ENCODE results near the gene RASGRP3. TPM values are rescaled to one million over a fixed set of nuclear protein-coding genes. Genes with fewer than 3 reads are reported as not detected.
"Not testable (repeated sequence)": the region's sequence is repeated elsewhere in the genome, so short reads cannot be mapped to it uniquely, and the experiment has no call there.

The RASGRP3 gene
- total and polyA plus RNA-seq, 9 of the 15 experiments (the other 6 are each of a cell fraction or from before 2014, with no cell fraction given) = 0.18 to 1.7 (median 1.2) TPM

DNA sequence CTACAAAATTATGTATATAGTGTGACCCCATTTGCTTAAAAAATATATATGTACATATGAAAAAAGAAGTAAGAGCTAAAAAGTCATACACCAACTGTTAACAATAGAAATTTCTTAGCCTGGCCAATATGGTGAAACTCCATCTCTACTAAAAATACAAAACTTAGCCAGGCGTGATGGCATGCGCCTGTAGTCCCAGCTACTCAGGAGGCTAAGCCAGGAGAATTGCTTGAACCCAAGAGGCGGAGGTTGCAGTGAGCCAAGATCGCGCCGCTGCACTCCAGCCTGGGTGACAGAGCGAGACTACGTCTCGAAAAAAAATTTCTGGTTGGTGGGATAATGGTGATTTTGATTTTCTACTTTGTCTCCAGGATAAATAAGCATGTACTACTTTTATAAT is 34.4 kb upstream of the RASGRP3 start:
- H3K36me3 ChIP-seq (ENCODE audit: control insufficient read depth, insufficient read depth, low read length); DNase-seq (ENCODE audit: extremely low read depth in 1 of 4, low spot score in 3 of 4); H3K4me1 ChIP-seq (replicated peaks in 1 of 2; ENCODE audit: control insufficient read depth in 2 of 2, insufficient read depth in 2 of 2, low read length in 2 of 2); H3K4me2 ChIP-seq (ENCODE audit: insufficient read depth, low read length); FAIRE-seq; BruUV-seq (replicated peaks); in situ Hi-C loops (cut with MboI); ATAC-seq; H3K4me3 ChIP-seq; H3K9me3 ChIP-seq (replicated peaks; ENCODE audit: control insufficient read depth, insufficient read depth, low read depth, low read length); H3K27ac ChIP-seq (ENCODE audit: extremely low read depth, low read depth, low read length); H3K9ac ChIP-seq (ENCODE audit: insufficient read depth in 1 of 2, low read depth in 2 of 2, low read length in 2 of 2); H3K27me3 ChIP-seq (ENCODE audit: control insufficient read depth in 2 of 2, insufficient read depth in 2 of 2, low read length in 2 of 2); H4K20me1 ChIP-seq (replicated peaks; ENCODE audit: control insufficient read depth, insufficient read depth, low read length); H3K9me1 ChIP-seq (ENCODE audit: control insufficient read depth, insufficient read depth, low read length); H3K79me2 ChIP-seq (ENCODE audit: control insufficient read depth, insufficient read depth, low read length): not testable (repeated sequence)
- H2AFZ ChIP-seq (ENCODE audit: low read depth, low read length) = peak overlapping the region; percentile 47
- ChIA-PET CTCF (ENCODE audit: low intra/inter-chr PET ratio) (interaction anchor here (0.8 to 0.9 kb wide), 2 partner anchors 30 to 139 kb away, joined by 3 read pairs; no protein-coding TSS in a partner anchor), POLR2A (interaction anchor here (1.2 kb wide), 1 partner anchor 7 kb away, joined by 3 read pairs; no protein-coding TSS in a partner anchor)
- WGBS (ENCODE audit: insufficient coverage, low coverage, missing lambda C conversion rate) = 27% methylated on average over 9 of the region's 9 CpGs
- intact Hi-C loops (cut with micrococcal nuclease) = loop anchor here (10.0 kb wide), 1 partner anchor 143 kb away; no protein-coding TSS in a partner anchor

DNA sequence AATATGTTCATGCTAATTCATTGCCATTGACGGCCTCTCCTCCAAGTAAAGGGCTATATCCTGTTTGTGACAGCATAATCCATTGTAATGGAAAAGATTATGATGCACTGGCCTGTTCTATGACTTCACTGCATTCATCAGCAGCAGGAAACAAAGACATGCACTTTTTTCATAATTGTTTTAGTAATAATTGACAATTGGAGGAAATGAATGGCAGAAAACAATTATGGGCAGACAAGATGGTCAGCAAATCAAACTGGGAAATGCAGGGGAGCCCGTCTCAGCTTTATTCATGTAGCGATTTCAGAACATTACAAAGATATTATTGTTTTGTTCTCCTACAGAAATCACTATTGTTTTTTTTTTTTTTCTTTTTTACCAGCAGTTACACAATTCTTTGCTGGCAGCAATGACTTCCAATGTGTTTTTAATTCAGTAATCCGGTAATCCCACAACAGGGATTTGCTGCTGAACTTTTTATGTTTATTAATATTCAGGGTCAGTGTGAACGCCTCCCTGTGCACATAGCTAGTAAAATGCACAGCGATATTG is 33.8 kb upstream of the RASGRP3 start:
- POLR2A ChIA-PET = interaction anchor here (1.2 kb wide), 1 partner anchor 8 kb away, joined by 3 read pairs; no protein-coding TSS in a partner anchor
- CTCF ChIA-PET (ENCODE audit: low intra/inter-chr PET ratio) = no interaction called here

More for the DNA sequence above, 33.8 kb upstream of the RASGRP3 start:
- FAIRE-seq = no peak
- Histone ChIP-seq H3K4me3 (no peak overlapping the region), H3K4me2 (ENCODE audit: insufficient read depth, low read length) (no peak overlapping the region), H3K9me3 (replicated peaks; ENCODE audit: control insufficient read depth, insufficient read depth, low read depth, low read length) (no peaks in the 10 kb centered on the region), H3K36me3 (ENCODE audit: control insufficient read depth, insufficient read depth, low read length) (no peaks in the 10 kb centered on the region), H3K9ac (ENCODE audit: insufficient read depth in 1 of 2, low read depth in 2 of 2, low read length in 2 of 2) (no peak overlapping the region), H3K27me3 (ENCODE audit: control insufficient read depth in 2 of 2, insufficient read depth in 2 of 2, low read length in 2 of 2) (no peaks in the 10 kb centered on the region), H2AFZ (ENCODE audit: low read depth, low read length) (peak overlapping the region; percentile 47), H4K20me1 (replicated peaks; ENCODE audit: control insufficient read depth, insufficient read depth, low read length) (no peaks in the 10 kb centered on the region), H3K4me1 (replicated peaks in 1 of 2; ENCODE audit: control insufficient read depth in 2 of 2, insufficient read depth in 2 of 2, low read length in 2 of 2) (peaks cover 0 to 2% of the 10 kb centered on the region in 2 experiments; a peak in 1 of 5 replicates), H3K9me1 (ENCODE audit: control insufficient read depth, insufficient read depth, low read length) (no peaks in the 10 kb centered on the region), H3K27ac (ENCODE audit: extremely low read depth, low read depth, low read length) (no peak overlapping the region), H3K79me2 (ENCODE audit: control insufficient read depth, insufficient read depth, low read length) (no peaks in the 10 kb centered on the region)
- ATAC-seq = no peak
- TF ChIP-seq CREB1 (IDR thresholded peaks at IDR 0.05) = 0 out of 2 replicates have a peak, but pooled peaks have one; percentile 28
- no peak for TF ChIP-seq CREB1 (CRISPR knock-in tag; IDR thresholded peaks at IDR 0.05)
- TF ChIP-seq TGIF2 (CRISPR knock-in tag; IDR thresholded peaks at IDR 0.05) = no peak
- no peak for DNase-seq (ENCODE audit: extremely low read depth in 1 of 4, low spot score in 3 of 4)
- no TSS peak for BruUV-seq (replicated peaks)
- WGBS (ENCODE audit: insufficient coverage, low coverage, missing lambda C conversion rate) = 13% methylated on average over 6 of the region's 6 CpGs
- intact Hi-C loops (cut with micrococcal nuclease) (loop anchor here (10.0 kb wide), 1 partner anchor 142 kb away; no protein-coding TSS in a partner anchor), in situ Hi-C loops (cut with MboI) (no loop called here)

Measured in K562 (cell line).